PC-9 (cell line): ENCODE results near the gene GPRC5C.

Experiments
- EZH2 ChIP-seq: fragments of 200-600 bp; sonication (generic); IDR thresholded peaks from 2 replicates; pipeline ENCODE4 v1.8.0; 2017; ENCODE audit warnings: antibody characterized with exemption, low read depth
- TF ChIP-seq, protein P1 (sequence below): fragments of 200-600 bp; sonication (generic); conservative IDR thresholded peaks from 2 replicates; pipeline ENCODE4 v1.6.1; 2017; ENCODE audit warnings: mixed run types, antibody characterized with exemption, mild to moderate bottlenecking, moderate library complexity

DNA sequence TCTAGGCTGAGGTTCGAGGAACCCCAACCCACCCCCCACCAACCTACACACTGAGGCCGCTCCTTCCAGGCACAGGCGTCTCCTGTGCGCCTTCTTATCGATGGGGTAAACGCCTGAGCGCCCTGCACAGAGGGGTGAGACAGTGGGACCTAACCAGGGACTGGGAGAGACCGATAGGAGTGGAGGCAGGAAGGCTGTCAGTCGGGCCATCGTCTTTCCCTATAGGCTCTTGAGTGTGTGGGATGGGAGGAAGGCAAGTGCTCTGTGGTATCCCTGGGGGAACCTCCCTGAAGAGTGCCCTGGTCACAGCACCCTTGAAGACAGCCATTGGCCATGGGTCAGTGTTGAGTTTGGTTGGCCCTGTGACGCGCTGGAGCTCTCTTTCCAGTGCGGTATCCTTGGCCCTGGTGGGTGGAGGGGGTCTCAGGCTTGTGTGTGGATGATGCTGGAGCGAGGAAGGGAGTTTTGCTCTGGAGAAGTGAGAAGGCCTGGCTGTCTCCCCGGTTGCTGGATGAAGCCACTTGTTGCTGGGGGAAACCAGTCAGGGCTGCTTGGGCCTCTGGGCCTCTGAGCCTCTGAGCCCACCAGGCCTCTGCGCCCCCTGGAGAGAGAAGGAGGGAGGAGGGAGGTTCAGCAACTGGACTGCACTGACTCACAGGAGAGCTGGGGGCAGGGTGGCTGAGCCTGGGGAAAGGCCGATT, 1.7 kb downstream of the GPRC5C start:
- TF ChIP-seq, protein P1, sequence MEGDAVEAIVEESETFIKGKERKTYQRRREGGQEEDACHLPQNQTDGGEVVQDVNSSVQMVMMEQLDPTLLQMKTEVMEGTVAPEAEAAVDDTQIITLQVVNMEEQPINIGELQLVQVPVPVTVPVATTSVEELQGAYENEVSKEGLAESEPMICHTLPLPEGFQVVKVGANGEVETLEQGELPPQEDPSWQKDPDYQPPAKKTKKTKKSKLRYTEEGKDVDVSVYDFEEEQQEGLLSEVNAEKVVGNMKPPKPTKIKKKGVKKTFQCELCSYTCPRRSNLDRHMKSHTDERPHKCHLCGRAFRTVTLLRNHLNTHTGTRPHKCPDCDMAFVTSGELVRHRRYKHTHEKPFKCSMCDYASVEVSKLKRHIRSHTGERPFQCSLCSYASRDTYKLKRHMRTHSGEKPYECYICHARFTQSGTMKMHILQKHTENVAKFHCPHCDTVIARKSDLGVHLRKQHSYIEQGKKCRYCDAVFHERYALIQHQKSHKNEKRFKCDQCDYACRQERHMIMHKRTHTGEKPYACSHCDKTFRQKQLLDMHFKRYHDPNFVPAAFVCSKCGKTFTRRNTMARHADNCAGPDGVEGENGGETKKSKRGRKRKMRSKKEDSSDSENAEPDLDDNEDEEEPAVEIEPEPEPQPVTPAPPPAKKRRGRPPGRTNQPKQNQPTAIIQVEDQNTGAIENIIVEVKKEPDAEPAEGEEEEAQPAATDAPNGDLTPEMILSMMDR, result no peak
- TF ChIP-seq EZH2, result no peak
